ENCODE data around the gene PTGR3.

PTGR3 gene

DNA sequence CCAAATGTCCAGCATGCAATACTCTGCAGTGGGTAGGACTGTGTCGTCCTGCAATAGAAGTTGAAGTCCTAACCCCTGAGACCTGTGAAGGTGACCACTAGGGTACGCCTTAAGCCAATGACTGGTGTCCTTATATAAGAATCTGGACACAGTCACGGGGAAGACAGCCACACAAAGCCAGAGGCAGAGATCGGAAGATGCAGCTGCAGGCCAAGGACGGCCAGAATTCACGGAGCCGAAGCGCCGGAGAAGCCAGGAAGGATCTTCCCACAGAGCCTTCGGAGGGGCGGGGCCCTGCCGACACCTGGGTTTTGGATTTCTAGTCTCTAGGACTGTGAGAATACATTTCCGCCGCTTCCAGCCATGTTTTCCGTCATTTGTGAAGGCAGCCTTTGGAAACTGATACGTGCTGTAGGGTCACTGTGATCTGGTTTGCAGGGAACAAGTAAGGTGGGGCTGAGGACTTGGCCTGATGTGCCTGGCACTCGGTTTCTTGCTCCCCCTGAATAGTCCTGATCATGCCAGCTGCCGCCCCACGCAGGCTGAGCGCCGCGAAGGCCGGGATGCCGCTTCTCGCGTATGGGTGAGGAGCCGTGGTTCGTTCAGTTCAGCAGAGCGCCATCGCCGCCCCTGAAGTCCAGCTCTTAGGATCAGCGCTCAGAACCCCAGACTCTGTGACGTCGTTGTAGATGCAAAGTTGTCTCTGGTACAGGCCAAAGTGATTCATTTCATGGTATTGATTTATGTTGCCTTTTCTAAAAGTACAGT lies 38.7 kb downstream of the PTGR3 start:
- TF ChIP-seq CTCF (conservative IDR thresholded peaks at IDR 0.05) = no peak
- no peak overlapping the region for H3K27ac ChIP-seq

- no peak overlapping the region for H3K27ac ChIP-seq
- TF ChIP-seq CTCF (conservative IDR thresholded peaks at IDR 0.05) = no peak
Measured at GRCh38 chr18:75169411-75169810, 39.5 kb downstream of the PTGR3 start.

DNA sequence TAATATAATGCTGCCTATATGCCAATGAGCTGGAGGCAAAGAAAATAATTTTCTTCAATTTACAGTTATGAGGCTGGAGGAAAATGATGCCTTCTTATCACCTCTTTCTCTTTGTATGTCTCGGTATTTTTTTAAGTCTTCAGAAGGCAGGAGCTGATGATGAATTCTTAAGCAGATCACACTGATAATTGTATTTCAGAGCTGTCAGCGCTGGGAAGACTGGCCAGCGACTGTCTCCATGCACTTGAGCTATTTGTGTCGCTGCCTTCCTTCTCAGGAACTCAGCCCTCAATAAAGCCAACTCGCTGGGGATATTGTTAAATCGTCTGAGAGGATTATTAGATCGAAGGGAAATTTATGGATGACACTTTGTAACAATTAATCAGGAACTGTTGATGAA lies 40.3 kb downstream of the PTGR3 start:
- no peak overlapping the region for H3K27ac ChIP-seq
- TF ChIP-seq CTCF (conservative IDR thresholded peaks at IDR 0.05) = no peak

DNA sequence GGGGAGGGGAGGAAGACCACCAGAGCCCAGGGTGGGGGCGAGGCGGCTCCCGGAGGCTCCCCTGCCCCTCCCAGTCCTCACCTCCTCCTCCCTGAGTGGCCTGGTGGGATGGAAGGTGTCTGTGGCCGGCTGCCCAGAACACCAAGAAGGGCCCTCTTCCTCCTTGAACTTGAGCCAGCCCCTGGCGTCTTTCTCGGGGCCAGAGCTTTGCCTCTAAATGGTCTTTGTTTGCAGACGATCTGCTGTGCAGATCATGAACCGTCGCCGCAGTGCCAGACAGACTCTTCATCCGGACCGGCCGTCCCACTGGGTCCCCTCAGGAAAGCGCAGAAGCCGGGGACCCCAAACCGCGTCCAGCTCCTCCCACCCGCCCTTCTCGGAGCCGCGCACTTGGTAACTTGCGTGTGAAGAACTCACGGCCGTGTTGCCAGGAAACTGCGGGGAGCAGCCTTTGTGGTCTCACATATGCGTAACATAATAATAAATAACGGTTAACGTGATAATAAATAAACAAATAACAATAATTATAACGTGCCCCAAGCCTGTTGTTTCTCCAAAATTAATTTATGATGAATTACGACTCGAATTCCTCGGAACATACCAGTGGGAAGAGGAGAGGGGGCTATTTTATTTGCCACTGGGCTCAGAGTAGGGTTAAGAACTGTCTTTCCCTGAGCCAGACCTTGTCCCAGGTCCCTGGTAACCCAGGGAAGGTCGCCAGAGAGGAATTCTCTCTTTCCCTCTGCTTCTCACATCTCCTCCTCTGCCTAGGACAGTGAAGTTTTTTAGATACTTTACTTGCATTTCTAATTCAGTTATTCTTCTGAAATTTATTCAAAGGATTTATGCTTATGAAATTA lies 41.0 kb downstream of the PTGR3 start:
- TF ChIP-seq CTCF (conservative IDR thresholded peaks at IDR 0.05) = no peak
- no peak overlapping the region for H3K27ac ChIP-seq

- no peak overlapping the region for H3K27ac ChIP-seq
- TF ChIP-seq CTCF (conservative IDR thresholded peaks at IDR 0.05) = no peak
Measured at GRCh38 chr18:75167137-75167536, 41.8 kb downstream of the PTGR3 start.

DNA sequence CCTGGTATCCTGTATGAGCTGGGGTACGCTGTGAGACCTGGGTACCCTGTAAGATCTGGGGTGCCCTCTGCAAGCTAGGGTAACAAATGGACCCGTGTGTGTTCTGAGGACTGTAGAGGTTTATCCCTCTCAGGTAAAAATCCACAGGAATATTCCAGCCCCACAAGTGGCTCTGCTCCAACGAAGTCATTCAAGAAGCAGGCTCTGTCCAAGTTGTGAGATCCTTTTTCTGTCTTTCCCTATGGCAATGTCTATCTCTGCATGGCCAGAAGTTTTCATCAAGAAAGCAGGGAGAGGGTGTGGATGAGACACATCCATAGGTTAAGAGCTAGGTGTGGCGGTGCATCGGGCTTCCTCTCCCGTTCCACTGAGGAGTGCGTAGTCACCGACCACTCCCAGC lies 43.0 kb downstream of the PTGR3 start:
- no peak overlapping the region for H3K27ac ChIP-seq
- no peak for TF ChIP-seq CTCF (conservative IDR thresholded peaks at IDR 0.05)

DNA sequence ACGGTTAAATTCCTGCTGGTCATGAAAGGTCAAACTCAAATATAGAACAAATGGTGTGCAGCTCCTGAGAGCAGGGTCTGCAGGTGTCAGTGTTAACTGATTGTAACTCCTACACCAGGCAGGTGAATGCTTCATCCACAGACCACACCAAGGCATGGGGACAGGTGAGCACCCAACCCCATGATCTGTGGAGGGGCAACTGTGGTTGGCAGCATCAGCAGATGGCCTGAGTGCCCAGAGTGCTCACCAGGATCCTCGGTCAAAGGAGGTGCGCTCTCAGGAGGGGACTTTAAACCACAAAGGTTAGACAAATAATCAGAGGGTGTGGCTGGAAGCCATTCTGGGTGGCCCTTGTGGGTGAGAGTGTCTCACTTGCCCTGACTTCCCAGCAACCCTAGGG lies 44.5 kb downstream of the PTGR3 start:
- TF ChIP-seq CTCF (conservative IDR thresholded peaks at IDR 0.05) = no peak
- no peak overlapping the region for H3K27ac ChIP-seq
